Measurements from ENCODE around the gene GPHA2.
A peak's percentile ranks its signal among the peaks of the same experiment; 100 is the strongest.

Gene GPHA2

DNA sequence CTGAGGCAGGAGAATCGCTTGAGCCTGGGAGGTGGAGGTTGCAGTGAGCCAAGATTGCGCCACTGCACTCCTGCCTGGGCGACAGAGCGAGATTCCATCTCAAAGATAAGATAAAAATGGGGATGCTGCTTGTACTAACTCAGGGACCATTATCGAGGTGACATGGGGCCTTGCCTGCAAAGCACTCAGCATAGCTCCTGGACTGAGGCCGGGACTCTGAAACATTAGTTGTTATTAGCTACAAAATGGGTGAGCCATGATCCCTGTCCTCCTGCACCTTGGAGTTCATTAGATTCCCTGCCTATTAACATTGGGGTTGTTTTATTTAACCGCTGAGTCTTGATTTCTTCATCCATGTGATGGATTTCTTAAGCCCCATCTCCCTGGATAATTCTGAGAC is 6.1 kb downstream of the GPHA2 start:
- DNase-seq, result no peak

DNA sequence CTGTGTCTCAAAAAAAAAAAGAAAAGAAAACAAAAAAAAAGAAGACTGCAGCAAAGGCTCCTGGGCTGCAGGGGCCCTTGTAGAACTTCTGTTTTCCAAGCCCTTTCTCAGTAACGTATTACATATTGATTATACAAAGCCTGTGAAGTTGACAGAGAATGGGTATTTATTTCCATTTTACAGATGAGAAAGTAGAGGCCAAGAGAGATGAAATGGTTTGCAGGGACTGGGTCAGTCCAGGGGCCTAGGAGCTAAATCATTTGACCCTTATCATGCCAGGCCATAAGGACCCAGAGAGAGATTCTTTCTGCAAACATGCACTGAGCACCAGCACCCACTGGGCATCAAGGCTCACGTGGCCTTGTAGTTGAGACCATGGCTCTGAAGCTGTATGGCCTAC is 6.7 kb downstream of the GPHA2 start:
- DNase-seq, result no peak

DNA sequence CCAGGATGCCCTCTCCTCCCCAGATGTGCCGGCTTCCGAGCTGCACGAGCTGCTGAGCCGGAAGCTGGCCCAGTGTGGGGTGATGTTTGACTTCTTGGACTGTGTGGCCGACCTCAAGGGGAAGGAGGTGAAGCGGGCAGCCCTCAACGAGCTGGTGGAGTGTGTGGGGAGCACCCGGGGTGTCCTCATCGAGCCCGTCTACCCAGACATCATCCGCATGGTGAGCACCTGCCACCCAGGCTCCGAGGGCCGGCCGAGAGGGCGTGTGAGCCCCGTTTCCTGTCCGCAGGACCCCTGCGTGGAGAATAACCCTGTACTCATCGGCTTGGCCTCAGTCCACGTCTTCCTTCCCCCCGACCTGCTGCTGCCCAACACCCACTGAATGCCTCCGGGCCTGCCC is 9.0 kb downstream of the GPHA2 start:
- no peak for DNase-seq

DNA sequence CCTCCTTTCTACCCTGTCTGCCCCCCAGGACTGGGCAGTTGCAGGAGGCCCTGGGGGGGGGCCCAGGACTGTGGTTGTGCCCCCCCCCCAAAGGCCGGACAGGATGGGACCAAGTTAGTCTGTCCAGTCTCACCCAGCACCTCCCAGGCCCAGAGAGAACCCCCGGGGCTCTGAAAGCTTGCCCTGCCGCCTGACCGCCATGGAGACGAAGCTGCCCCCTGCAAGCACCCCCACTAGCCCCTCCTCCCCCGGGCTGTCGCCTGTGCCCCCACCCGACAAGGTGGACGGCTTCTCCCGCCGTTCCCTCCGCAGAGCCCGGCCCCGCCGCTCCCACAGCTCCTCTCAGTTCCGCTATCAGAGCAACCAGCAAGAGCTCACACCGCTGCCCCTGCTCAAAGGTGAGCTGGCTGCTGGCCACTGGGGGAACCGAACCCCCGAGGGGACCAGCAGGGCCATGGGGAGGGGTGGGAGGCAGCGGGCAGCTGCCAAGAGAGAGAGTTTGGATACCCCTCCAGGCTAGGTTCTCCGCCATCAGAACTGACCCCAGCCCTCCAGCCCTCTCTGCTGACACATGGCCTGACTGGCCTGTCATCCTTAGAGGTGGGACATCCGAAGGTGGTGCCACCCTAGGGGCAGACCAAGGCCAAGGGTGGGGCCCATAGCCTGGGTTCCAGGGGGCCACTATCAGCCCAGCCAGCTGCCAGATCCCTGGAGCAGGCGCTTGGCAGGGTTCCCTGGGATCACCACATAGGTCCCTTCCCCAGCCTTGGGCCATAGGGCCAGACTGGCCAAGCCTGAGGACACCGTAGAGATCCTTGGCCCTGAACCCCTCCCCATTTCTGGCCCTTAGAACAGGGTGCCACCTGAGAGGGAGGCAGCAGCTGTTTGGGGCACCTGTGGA is 9.9 kb downstream of the GPHA2 start:
- DNase-seq, result no peak

DNA sequence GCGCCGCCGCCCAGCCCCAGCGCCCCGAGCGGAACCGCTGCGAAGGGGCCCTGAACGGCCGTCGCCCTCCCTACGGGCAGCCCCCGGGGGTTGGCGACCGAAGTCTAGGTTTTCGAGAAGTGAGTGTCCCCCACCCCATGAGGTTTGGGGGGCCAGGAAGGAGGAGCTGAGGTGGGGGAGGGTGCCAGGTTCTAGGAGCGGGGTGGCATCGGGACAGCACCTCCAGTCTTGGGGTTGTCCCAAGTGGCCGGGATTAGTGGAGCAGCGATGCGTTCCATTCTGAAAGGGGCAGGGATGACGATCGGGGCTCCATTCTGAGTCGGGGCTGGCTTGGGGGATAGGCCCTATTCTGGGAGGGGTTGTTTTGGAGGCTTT is 10.8 kb downstream of the GPHA2 start:
- no peak for DNase-seq

DNA sequence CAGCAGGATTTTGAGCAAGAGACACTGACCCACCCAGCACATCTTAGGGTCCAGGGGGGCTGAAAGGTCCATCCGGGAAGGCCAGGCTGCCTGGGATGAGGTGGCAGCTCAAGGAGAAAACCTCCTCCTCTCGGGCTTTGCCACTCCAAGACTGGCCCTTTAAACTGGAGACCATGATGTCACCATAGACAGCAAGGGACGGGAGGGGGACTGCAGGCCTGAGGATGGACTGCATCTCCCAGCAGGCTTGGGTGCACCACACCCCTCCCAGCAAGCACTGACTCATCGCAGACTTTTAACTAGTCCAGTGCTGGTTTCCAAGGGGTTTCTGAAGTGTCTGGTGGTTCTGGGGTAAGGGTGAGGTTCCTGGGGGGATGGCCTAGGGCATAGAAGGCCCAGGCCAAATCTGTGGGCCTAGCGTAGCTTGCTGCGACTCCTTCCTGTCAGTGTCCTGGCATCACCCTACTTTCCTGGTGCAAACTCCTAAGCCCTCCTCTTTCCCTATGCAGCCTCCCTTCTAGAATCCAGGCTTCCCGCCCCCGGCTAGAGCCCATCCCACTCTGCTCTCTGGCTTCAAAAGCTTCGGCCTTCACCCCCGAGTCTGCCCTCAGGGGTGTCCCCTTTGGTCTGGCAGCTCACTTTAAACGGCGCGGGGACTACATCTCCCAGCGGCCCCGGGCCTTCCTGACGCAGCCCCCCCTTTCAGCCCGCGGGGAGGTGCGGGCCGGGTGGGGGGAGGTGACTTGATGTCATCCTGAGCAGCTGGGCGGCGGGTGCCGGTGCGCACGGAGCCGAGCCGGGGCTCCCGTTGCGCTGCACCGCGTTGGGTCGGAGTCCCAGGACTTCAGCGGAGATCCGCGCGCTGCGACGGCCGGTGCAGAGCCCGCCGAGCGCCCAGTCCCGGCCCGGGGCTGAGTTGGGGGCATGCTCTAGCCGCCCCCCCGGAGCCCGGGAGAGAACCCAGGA is 11.5 kb downstream of the GPHA2 start, which contains the start of gene PPP2R5B:
Gene PPP2R5B, plus strand, starts transcription at position 746 of the 966 bp plus-strand sequence. CDS start 1,046 bp downstream, outside the sequence.
- peak; percentile 86 for DNase-seq

DNA sequence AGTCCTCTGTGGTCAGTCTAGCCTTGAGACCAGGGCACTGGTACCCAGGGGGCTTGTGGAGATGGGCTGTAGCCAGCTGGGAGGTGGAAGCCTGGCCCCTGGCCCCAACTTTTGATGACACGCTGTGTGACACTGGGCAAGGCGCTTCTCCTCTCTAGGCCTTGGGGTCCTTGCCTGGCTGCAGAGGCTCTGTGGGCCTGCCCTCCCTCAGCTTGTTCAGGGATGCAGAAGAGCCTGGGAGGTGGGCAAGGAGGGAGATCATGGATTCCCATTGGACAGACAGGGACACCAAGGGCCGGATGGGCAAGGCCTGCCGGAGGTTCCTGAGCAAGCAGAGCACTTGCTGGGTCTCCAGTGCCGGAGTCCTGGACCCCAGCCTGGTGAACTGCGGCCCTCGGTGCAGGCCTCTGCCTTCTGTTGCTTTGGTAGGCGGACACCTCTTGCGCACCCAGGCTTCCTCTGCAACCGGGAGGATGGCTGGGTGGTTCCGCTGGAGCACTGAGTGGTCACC is 12.5 kb downstream of the GPHA2 start:
- no peak for DNase-seq

DNA sequence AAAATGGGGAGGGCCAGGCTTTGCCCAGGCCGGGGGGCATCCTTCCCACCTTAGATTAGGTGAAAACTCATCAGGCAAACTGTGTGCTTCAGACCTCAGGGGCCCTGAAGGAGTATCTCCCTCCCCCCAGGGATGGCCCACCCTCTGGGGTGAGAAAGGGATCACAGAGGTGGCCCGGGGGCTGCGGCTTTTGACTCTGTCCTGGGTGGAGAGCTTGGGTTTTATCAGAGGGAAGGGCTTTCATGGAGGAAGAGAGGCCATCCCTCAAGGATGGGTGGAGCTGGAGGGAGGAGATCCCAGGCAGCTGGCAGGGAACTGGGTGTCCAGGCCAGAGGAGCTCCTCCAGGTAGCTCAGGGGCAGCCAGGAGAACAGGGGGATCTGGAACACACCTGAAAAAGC is 14.3 kb downstream of the GPHA2 start:
- no peak for DNase-seq

DNA sequence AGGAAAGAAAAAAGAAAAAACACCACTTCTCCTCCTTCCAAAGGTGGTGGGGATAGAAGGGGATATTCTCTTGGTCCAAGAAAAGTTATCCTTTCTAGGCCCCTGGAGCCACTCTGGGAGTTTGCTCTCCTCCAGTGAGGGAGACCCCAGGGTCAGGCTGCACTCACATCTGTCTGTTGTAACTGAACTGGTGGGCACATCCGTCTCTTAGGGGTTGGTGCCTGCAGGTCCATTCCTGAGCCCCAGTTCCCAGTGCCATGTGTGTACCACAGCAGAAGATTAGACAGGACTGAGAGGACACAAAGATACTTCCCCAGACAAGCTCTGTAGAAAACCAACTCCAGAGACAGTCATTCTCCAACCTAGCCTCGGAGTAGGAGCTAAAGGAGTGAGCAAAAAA is 15.6 kb downstream of the GPHA2 start:
- DNase-seq, result no peak

DNA sequence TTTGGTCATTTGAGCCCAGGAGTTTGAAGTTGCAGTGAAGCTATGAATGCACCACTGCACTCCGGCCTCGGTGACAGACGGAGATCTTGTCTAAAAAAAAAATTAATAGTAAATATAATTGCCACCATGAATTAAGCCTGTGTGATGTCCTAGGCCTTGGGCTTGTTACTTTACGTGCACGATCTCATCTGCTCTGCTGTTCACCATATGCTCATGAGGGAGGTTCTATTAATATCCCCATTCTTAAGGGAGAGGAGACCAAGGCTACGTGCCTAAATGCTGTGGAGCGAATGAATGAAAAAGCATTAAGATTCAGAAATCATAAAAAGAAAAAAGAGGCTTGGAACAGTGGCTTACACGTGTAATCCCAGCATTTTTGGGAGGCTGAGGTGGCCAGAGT is 16.1 kb downstream of the GPHA2 start:
- no peak for DNase-seq

DNA sequence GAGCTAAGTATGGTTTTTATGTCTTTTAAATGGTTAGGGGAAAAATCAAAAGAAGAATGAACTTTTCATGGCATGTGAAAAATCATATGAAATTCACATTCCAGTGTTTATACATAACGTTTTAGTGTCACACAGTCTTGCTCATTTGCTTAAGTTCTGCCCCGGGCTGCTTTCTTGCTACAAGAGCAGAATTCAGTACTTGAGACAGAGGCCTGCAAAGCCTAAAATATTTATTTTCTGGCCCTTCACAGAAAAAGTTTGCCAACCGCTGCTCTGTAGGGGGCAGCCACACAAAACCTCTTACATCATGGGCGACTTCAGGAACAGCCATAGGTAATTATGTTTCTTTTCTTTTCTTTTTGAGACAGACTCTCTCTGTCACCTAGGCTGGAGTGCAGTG is 17.7 kb downstream of the GPHA2 start:
- DNase-seq, result no peak

DNA sequence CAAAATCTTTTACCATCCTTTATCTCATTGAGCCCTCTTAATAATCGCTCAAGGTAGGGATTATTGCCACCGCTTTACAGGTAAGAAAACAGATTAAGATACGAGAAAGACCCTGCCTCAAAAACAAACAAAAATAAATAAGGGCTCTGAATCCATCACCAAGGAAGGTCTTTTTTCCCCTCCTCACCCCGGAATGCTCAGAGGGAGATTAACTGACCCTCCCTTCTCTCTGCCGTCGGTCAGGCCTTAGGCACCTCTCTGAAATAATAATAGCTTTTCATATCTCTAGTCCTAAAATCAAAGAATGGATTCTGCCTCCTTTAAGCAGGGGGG is 18.1 kb downstream of the GPHA2 start:
- no peak for DNase-seq

DNA sequence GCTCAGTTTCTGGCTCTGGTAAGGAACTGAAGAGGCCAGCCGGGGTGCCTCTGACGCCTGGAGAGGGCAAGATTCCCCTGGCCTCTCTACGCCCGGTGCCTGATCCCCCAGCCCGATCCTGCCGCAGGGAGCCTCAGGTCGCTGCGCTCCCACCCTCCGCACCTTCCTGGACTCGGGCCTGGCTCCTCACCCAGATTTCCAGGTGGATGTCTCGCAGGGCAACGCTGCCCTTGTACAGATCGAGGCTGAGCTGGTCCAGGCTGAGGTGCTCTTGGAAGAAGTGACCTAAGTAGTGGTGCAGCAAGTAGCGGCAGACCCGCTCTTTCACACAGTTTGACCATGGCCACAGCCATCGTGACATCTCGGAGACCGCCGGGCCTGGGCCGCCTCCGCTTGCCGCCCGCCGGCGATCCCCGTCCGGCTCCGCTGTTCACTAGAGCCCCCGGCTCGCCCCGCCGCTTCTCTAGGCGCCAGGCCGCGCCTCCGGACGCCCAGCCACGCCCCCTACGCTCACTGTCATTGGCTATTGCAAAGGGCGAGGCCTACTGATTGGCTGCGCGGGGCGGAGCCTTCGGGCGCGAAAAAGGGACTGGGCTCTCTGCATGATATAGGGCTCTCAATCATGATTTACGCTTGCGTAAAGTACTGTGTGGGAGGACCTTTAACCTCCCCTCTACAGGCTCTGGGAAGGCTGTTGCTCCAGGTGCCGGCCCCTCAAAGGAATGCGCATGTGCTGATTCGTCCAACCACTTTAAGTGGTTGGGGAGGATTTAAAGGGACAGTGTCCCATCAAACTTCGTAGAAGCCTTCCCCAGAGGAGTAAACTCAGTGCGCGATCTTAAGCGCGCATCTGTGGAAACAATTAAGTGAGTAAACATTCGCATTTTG is 18.7 kb downstream of the GPHA2 start, which contains the start of gene ATG2A:
Gene ATG2A, minus strand, starts transcription at position 435 of the 888 bp plus-strand sequence. Its CDS starts 74 bp downstream, at position 361.
- peak; percentile 97 for DNase-seq

DNA sequence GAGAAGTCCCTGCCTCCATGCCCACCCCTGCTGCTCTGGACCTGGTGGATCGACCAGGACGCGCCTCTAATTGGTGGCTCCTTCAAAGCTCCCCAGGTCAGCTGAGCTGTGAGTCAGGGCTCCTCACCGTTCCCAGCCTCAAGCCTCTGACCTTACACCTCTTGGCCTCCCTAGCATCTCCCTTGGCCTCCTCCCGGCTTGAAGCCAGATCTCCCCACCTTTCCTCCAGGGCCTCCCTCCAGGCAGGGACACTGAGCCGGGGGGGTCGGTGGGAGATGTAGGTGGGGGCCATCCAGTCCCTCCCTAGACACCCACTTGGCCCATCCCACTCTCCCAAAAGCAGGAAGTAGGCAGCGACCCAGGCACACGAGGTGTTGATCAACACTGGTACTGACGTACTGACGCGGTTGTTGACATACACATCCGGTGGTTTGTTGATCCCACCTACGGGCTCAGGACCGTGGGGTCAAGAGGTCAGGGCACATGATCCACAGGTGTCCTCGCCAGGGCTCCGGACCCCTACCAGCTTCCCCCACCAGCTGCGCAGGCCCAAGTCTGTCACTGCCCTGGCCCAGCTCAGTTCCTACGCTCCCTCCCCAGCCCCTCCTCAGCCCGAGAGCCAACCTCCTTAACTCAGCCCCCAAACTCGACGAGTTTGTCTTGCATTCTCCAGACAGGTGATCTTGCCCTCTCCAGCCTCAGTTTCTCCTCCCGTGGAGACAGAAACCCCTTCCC is 19.5 kb downstream of the GPHA2 start:
- DNase-seq, result peak; percentile 14

DNA sequence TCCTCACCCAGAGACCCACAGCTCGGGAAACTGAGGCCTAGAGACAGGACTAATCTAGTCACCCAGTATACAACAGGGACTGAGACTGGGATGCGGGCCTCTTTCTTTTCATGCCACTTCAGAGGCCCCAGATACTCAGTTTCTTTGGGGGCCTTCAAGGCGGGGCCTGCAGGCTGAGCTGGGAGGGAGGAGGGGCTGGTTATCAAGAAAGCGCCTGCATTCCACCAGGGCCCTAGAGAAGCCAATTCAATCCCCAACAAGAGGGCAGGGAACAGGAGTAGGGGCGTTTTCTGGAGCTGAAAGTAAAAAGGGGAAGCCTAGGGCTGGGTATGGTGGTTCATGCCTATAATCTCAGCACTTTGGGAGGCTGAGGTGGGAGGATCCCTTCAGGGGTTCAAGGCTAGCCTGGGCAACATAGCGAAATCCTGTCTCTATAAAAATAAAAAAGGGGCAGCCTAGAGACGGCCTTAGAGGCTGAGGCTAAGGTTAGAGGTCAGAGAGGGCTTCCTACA is 20.3 kb downstream of the GPHA2 start:
- no peak for DNase-seq

DNA sequence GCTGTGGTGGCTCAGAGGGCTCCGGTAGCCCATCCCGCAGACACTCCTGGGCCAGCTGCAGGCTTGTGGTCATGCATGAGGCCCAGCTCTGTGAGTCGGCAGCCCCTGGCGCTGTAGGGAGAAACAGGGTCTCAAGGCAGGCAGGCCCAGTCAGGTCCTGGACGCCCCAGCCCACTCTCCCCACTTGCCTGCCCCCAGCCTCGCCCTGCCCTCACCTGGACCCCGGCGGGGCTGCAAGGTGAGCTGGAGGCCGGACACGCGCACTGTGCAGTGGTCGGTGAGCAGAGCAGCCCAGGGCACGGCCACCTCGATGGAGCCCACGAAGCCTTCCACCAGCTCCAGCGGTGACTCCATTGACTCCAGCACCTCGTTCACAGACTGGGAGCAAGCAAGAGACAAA is 21.6 kb downstream of the GPHA2 start:
- DNase-seq, result no peak

DNA sequence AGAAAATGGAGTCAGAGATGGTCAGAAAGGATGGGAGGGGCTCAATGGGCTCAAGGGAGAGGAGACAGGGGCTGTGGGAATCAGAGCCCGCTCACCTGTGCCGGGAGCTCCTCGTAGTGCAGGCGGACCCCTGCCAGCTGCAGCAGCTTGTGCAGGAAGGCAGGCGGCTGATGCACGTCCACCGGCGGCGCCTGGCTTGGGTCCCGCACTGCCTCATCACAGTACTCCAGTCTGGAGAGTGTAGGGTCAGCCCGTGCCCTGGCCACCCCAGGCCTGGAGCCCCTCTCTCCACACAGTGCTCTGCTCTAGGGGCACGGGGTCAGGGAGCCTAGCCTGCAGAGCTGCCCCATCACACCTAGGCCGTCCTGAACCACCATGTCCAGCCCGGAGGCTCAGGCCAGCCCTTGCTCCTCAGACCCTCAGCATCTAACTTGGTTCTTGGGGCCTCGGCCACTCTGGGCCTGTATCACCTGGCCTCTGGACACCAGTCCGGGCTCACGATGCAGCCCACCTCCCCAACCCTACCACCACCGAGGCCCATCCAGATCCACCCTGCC is 22.4 kb downstream of the GPHA2 start:
- no peak for DNase-seq

DNA sequence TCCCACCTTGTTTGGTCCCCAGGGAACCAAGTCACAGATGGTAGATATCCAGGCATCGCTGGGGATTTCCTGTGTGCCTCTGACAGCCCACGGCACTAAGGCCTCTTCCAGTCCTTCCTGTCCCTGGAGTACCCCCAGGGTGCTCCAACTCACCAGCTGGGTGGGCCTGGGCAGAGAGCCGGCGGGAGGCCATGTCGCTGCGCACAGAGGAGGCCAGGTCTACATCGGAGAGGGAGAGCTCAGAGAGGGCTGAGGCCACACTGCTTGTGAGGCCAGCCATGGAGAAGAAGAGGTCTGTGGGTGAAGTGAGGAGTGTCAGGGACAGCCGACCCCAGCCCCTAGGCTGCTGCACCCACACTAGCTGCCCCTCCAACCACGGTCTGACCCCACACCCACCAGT is 24.0 kb downstream of the GPHA2 start:
- no peak for DNase-seq

DNA sequence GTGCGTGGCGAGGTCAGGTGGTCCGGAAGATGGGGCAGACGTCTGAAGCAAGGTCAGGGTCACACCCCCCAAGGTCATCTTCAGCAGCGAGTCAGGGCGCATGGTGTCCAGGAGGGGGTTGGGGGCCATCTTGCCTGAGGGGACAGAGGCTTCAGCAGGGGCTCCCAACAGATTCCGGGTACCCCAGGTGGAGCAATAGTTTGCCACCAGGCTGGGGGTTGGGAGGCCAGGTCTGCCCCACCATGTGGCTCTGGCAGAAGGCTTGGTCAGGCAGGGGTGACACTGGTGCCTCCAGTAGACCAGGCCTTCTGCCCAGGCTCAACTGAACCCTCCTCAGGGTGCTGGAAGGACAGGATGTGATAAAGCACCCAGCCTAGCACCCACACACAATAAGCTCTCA is 24.6 kb downstream of the GPHA2 start:
- DNase-seq, result no peak

DNA sequence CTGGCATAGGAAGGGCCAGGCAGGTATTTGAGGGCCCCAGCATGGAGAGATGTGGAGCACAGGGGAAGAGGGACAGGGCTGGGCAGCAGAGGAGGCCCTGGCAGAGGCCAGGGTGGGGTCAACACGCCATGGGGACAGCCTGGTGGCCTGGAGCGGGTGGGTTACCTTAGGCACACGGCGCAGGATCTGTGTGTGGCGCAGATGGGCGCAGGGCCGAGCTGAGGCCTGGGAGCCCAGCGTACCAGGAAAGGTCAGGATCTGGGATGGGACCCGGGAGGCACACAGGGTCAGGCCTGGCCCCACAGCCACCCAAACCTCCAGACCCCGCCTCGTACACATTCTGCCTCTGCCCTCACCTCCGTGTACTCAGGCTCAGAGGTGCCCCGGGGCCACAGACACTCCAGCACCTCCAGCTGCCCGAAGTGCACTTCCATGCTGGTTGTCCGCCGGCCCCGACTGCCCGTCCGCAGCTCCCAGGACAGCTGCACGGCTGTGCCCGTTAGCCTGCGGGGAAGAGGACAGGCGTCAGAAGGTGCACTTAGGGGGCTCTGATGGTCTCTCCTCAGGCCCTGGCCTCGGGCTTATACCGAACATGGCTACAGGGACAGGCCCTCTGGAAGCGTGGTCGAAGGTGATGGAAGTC is 25.1 kb downstream of the GPHA2 start:
- no peak for DNase-seq

Measured in activated CD4-positive, alpha-beta T cell treated with anti-CD3 and anti-CD28 coated beads for 1 hour (primary cell).